ENCODE measurements around the gene YTHDF1. TPM values are rescaled to one million over a fixed set of nuclear protein-coding genes. Genes with fewer than 3 reads are reported as not detected.

Gene YTHDF1
- total and polyA plus RNA-seq, 2 of the 4 experiments (the other 2 are of a cell fraction): 10.9 to 22.6 TPM

DNA sequence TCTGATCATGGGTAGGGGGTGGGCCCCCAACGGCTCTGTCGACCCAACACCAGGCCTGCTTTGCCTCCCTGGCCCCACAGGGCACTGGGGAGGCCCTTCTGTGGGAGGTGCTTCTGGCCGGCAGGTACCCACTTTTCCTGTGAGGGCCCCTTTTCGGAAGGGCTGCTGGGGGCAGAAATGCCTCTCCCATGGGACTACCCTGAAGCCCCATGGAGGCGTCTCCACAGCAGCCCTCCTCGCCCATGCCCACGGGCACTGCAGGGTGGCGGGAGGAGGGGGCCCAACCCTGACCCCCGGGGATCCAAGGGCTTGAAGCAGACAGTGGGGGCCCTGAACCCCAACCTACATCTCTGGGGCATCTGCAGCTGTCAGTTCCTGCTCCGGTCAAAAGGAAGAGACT lies 22.1 kb upstream of the YTHDF1 start:
- Histone ChIP-seq H3K27me3 (ENCODE audit: control insufficient read depth, insufficient read depth, low read length) (peaks cover 10% of the 10 kb centered on the region; the same call in 1 of the 2 replicates), H3K18ac (ENCODE audit: low read depth, low read length) (no peak overlapping the region), H4K8ac (ENCODE audit: low read depth in 2 of 2, low read length in 2 of 2) (no peak overlapping the region), H3K4me1 (ENCODE audit: control insufficient read depth, insufficient read depth, low read length) (peaks cover 4% of the 10 kb centered on the region), H4K91ac (ENCODE audit: insufficient read depth, low read depth, low read length) (no peak overlapping the region), H2BK20ac (ENCODE audit: low read depth, low read length) (no peak overlapping the region), H3K4me3 (ENCODE audit: insufficient read depth, low read depth, low read length) (no peak overlapping the region), H3K9me3 (ENCODE audit: control insufficient read depth, insufficient read depth, low read length) (no peaks in the 10 kb centered on the region), H3K23ac (ENCODE audit: low read depth, low read length) (no peak overlapping the region), H3K4me2 (ENCODE audit: low read depth, low read length) (no peak overlapping the region), H2AFZ (replicated peaks; ENCODE audit: low read length, poor library complexity) (no peak overlapping the region), H2BK15ac (ENCODE audit: low read depth, low read length) (no peak overlapping the region), H2BK5ac (ENCODE audit: low read depth, low read length, poor library complexity, severe bottlenecking) (no peak overlapping the region), H3K4ac (ENCODE audit: low read depth, low read length) (no peak overlapping the region), H3K79me1 (ENCODE audit: low read depth in 1 of 2, low read length in 2 of 2) (no peaks in the 10 kb centered on the region), H3K9ac (ENCODE audit: low read depth, low read length) (no peak overlapping the region), H3K14ac (replicated peaks; ENCODE audit: low read depth, low read length) (no peak overlapping the region), H4K20me1 (ENCODE audit: insufficient read depth, low read length) (no peaks in the 10 kb centered on the region), H2BK120ac (ENCODE audit: low read depth, low read length) (no peak overlapping the region), H4K5ac (ENCODE audit: low read depth, low read length) (no peak overlapping the region), H3K56ac (ENCODE audit: extremely low read depth, insufficient read depth, low read length) (no peak overlapping the region), H2AK9ac (replicated peaks; ENCODE audit: low read depth, low read length, poor library complexity) (no peak overlapping the region), H3K9me1 (ENCODE audit: insufficient read depth, low read length) (no peaks in the 10 kb centered on the region), H2AK5ac (ENCODE audit: low read depth, low read length) (no peak overlapping the region), H3K36me3 (ENCODE audit: control insufficient read depth, insufficient read depth, low read length) (no peaks in the 10 kb centered on the region), H3K27ac (ENCODE audit: insufficient read depth, low read length) (no peak overlapping the region)
- 48% methylated on average over 2 of the region's 10 CpGs; no CpG with 5 or more reads in 1 of the 2 experiments for WGBS, 2 experiments (ENCODE audit: extremely low coverage in 2 of 2, insufficient read length in 1 of 2)
- ChIA-PET CTCF (interaction anchor here (0.8 kb wide), 1 partner anchor 14 kb away, joined by 3 read pairs; no protein-coding TSS in a partner anchor), POLR2A (ENCODE audit: unreplicated experiment) (interaction anchor here (0.6 kb wide), 1 partner anchor 300 kb away, joined by 3 read pairs; the partner anchor contains the start of gene GID8)
- in situ Hi-C loops (cut with MboI; ENCODE audit: low sequenced_read_pairs) (no loop called here), intact Hi-C loops (cut with micrococcal nuclease) (no loop called here), dilution Hi-C loops (cut with HindIII; ENCODE audit: low sequenced_read_pairs, unreplicated experiment) (no loop called here)
- no TSS peak for BruUV-seq (replicated peaks)
- DNase-seq (no peak), ATAC-seq (ENCODE audit: low read depth) (no peak)
- TF ChIP-seq CHD1 (IDR thresholded peaks at IDR 0.05; ENCODE audit: low read depth, low read length): no peak
- no peak for TF ChIP-seq NFE2L2 (IDR thresholded peaks at IDR 0.05; ENCODE audit: low read depth, low read length)
- TF ChIP-seq FOS (IDR thresholded peaks at IDR 0.05; ENCODE audit: low read depth, low read length): no peak
- TF ChIP-seq RAD21 (IDR thresholded peaks at IDR 0.05; ENCODE audit: low read length): no peak
- no peak for TF ChIP-seq RCOR1 (IDR thresholded peaks at IDR 0.05; ENCODE audit: insufficient replicate concordance, low read length)
- TF ChIP-seq BHLHE40 (IDR thresholded peaks at IDR 0.05; ENCODE audit: low read depth, low read length): no peak
- TF ChIP-seq, protein P1, sequence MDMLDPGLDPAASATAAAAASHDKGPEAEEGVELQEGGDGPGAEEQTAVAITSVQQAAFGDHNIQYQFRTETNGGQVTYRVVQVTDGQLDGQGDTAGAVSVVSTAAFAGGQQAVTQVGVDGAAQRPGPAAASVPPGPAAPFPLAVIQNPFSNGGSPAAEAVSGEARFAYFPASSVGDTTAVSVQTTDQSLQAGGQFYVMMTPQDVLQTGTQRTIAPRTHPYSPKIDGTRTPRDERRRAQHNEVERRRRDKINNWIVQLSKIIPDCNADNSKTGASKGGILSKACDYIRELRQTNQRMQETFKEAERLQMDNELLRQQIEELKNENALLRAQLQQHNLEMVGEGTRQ (IDR thresholded peaks at IDR 0.05; ENCODE audit: low read depth, low read length): no peak
- TF ChIP-seq, protein P2, sequence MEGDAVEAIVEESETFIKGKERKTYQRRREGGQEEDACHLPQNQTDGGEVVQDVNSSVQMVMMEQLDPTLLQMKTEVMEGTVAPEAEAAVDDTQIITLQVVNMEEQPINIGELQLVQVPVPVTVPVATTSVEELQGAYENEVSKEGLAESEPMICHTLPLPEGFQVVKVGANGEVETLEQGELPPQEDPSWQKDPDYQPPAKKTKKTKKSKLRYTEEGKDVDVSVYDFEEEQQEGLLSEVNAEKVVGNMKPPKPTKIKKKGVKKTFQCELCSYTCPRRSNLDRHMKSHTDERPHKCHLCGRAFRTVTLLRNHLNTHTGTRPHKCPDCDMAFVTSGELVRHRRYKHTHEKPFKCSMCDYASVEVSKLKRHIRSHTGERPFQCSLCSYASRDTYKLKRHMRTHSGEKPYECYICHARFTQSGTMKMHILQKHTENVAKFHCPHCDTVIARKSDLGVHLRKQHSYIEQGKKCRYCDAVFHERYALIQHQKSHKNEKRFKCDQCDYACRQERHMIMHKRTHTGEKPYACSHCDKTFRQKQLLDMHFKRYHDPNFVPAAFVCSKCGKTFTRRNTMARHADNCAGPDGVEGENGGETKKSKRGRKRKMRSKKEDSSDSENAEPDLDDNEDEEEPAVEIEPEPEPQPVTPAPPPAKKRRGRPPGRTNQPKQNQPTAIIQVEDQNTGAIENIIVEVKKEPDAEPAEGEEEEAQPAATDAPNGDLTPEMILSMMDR (conservative IDR thresholded peaks at IDR 0.05; ENCODE audit: low read depth, low read length): no peak
- no peak for TF ChIP-seq POLR2A (IDR thresholded peaks at IDR 0.05; ENCODE audit: low read depth, low read length)
- no peak for TF ChIP-seq CEBPB (IDR thresholded peaks at IDR 0.05; ENCODE audit: low read depth, low read length)
- TF ChIP-seq MAFK (IDR thresholded peaks at IDR 0.05; ENCODE audit: low read depth, low read length): no peak
- no peak for TF ChIP-seq SMC3 (IDR thresholded peaks at IDR 0.05; ENCODE audit: low read depth, low read length)
- no peak for TF ChIP-seq MAZ (IDR thresholded peaks at IDR 0.05; ENCODE audit: borderline replicate concordance, low read depth, low read length)
